T-cell (primary cell): ENCODE data around the gene ROBO1. TPM values are rescaled to one million over a fixed set of nuclear protein-coding genes. Genes with fewer than 3 reads are reported as not detected.

Experiments
- ATAC-seq, 4 experiments: fragments of 200-7000 bp in 3 of 4; fragments of 150-1000 bp in 1 of 4; cut with Tn5 transposase; replicated peaks in 1 of 4; 1 replicate in 3 of 4; 2 replicates in 1 of 4; pipeline ENCODE4 v1.10.0; 2021; ENCODE audit warnings: moderate library complexity in 3 of 4, mild to moderate bottlenecking in 2 of 4, moderate number of reproducible peaks in 1 of 4
- CTCF ChIA-PET, 2 donors: fragments of 300-600 bp; sonication (Branson Sonifier 250); formaldehyde crosslinking; loops; one replicate each; lab custom pipeline; 2022; ENCODE audit warnings: antibody characterized with exemption in 2 of 2; lab: Charles Lee
- POLR2A ChIA-PET, 2 donors: fragments of 300-600 bp; sonication (Branson Sonifier 250); formaldehyde crosslinking; loops; one replicate each; lab custom pipeline; 2022; ENCODE audit warnings: antibody characterized with exemption in 2 of 2; lab: Charles Lee
- DNase-seq, 35 experiments: peaks; one replicate each; pipeline versions ENCODE4 v3.0.0 to v3.0.0-alpha.2; 2013 to 2023
- H3K27ac ChIP-seq: one replicate; pipeline ENCODE4 v1.5.1; 2013; ENCODE audit warnings: low read length
- H3K27me3 ChIP-seq, 2 experiments: replicated peaks in 1 of 2; 1 replicate in 1 of 2; 2 replicates in 1 of 2; pipeline versions ENCODE4 v1.6.1 to v1.7.0; 2013; ENCODE audit warnings: low read length in 1 of 2, mixed read lengths in 1 of 2; ENCODE audit not compliant: control insufficient read depth in 2 of 2, insufficient read depth in 2 of 2; ENCODE audit errors: extremely low read depth in 1 of 2
- H3K36me3 ChIP-seq, 2 donors: 1 replicate in 1 of 2; 2 replicates in 1 of 2; pipeline versions ENCODE4 v1.6.1 to v1.7.0; 2013; ENCODE audit warnings: low read length in 1 of 2; ENCODE audit not compliant: control insufficient read depth in 2 of 2, insufficient read depth in 1 of 2; ENCODE audit errors: extremely low read depth in 1 of 2
- H3K4me1 ChIP-seq, 2 experiments: 1 replicate in 1 of 2; 2 replicates in 1 of 2; pipeline versions ENCODE4 v1.6.1 to v1.7.0; 2013; ENCODE audit warnings: low read length in 2 of 2, mixed read lengths in 1 of 2; ENCODE audit not compliant: insufficient read depth in 2 of 2, control insufficient read depth in 1 of 2; ENCODE audit errors: extremely low read depth in 1 of 2
- H3K4me3 ChIP-seq, 2 donors: 1 replicate in 1 of 2; 2 replicates in 1 of 2; pipeline versions ENCODE4 v1.5.1 to v1.7.0; 2013; ENCODE audit warnings: mild to moderate bottlenecking in 2 of 2, low read length in 1 of 2, moderate library complexity in 1 of 2; ENCODE audit not compliant: control insufficient read depth in 1 of 2; ENCODE audit errors: extremely low read depth in 1 of 2
- H3K9me3 ChIP-seq: 2 replicates; pipeline ENCODE4 v1.7.0; 2013
- H3K27ac Mint-ChIP-seq, 2 donors: one replicate each; pipeline ENCODE4 v1.8.0; 2020 to 2021; ENCODE audit warnings: mild to moderate bottlenecking in 2 of 2, mixed read lengths in 2 of 2
- H3K27me3 Mint-ChIP-seq, 2 donors: one replicate each; pipeline ENCODE4 v1.8.0; 2021 to 2022; ENCODE audit warnings: mixed read lengths in 2 of 2
- H3K36me3 Mint-ChIP-seq: one replicate; pipeline ENCODE4 v1.8.0; 2021; ENCODE audit warnings: mixed read lengths
- H3K4me1 Mint-ChIP-seq, 3 donors: one replicate each; pipeline ENCODE4 v1.8.0; 2020 to 2022; ENCODE audit warnings: mixed read lengths in 3 of 3, mild to moderate bottlenecking in 1 of 3
- H3K4me3 Mint-ChIP-seq, 3 donors: one replicate each; pipeline ENCODE4 v1.8.0; 2020 to 2022; ENCODE audit warnings: mild to moderate bottlenecking in 3 of 3, mixed read lengths in 3 of 3, moderate library complexity in 3 of 3
- H3K9me3 Mint-ChIP-seq, 3 donors: one replicate each; pipeline ENCODE4 v1.8.0; 2020 to 2022; ENCODE audit warnings: mixed read lengths in 3 of 3
- WGBS: methylation state at CpG from one replicate; pipeline ENCODE4 v1.1.5; 2013; ENCODE audit warnings: missing lambda C conversion rate; ENCODE audit not compliant: insufficient coverage; 5-methylcytosine and 5-hydroxymethylcytosine counted together
- total RNA-seq, 35 experiments: library from RNA in 6 of 35; stranded (reverse) in 6 of 35; fragments of 120-200 nt in 1 of 35; gene quantifications; one replicate each; pipeline versions ENCODE4 v1.2.1 to v1.2.4 and lab custom pipeline; 2013 to 2026

Gene ROBO1
- total RNA-seq, 5 donors from 2014 or later (not counting 1 experiment from before 2014, with no cell fraction given): 0.20 to 2.4 (median 1.7) TPM

GRCh38 chr3:79255292-79255691 is 512.5 kb downstream of the ROBO1 start:
- no CpG with 5 or more reads among the region's 5 CpGs for WGBS

DNA sequence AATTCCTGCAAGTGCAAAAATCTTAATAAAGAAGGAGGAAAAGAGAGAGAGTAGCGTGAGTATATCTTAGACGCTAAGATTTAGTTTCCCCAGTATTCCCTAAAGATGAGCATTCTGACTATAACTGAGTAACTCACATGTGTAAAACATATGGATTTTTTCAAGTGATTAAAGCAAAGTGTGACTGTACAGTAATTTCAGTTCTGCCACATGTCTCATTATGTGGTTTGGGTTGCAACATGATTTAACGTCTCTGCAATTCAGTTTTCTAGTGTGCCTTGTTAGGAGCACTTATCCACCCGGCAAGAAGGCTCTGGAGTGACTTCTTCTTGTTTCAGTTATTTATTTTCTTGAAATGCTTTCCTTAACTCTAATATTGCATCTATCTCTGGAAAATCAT is 514.1 kb downstream of the ROBO1 start:
- ChIA-PET POLR2A (no interaction called here), CTCF (no interaction called here)
- Histone ChIP-seq H3K9me3 (no peaks in the 10 kb centered on the region), H3K27me3 (no peaks in the 10 kb centered on the region), H3K36me3 (no peaks in the 10 kb centered on the region), H3K27ac (no peak overlapping the region), H3K4me1 (no peaks in the 10 kb centered on the region), H3K4me3 (no peak overlapping the region)
- H3K4me1 Mint-ChIP-seq: no peaks in the 10 kb centered on the region
- no peaks in the 10 kb centered on the region for H3K27me3 Mint-ChIP-seq
- H3K4me3 Mint-ChIP-seq: no peak overlapping the region
- DNase-seq (no peak), ATAC-seq (no peak)
- no peaks in the 10 kb centered on the region for H3K36me3 Mint-ChIP-seq
- peaks cover 7 to 24% (median 10%) of the 10 kb centered on the region in 3 donors for H3K9me3 Mint-ChIP-seq
- WGBS: no CpG with 5 or more reads among the region's 4 CpGs
- H3K27ac Mint-ChIP-seq: no peak overlapping the region

More at GRCh38 chr3:79255292-79255691, 512.5 kb downstream of the ROBO1 start:
- ChIA-PET CTCF (no interaction called here), POLR2A (no interaction called here)
- ATAC-seq: no peak
- no peaks in the 10 kb centered on the region for H3K27me3 ChIP-seq
- Mint-ChIP-seq H3K36me3 (no peaks in the 10 kb centered on the region), H3K4me3 (no peak overlapping the region), H3K27me3 (no peaks in the 10 kb centered on the region), H3K27ac (no peak overlapping the region), H3K9me3 (peaks cover 2 to 27% (median 3%) of the 10 kb centered on the region in 3 donors), H3K4me1 (no peaks in the 10 kb centered on the region)
- no peaks in the 10 kb centered on the region for H3K4me1 ChIP-seq
- no peak overlapping the region for H3K4me3 ChIP-seq
- DNase-seq: no peak
- H3K36me3 ChIP-seq: no peaks in the 10 kb centered on the region
- no peak overlapping the region for H3K27ac ChIP-seq
- no peaks in the 10 kb centered on the region for H3K9me3 ChIP-seq

- Mint-ChIP-seq H3K4me1 (no peaks in the 10 kb centered on the region), H3K9me3 (peaks cover 7 to 24% (median 10%) of the 10 kb centered on the region in 3 donors), H3K27ac (no peak overlapping the region), H3K36me3 (no peaks in the 10 kb centered on the region), H3K4me3 (no peak overlapping the region), H3K27me3 (no peaks in the 10 kb centered on the region)
- DNase-seq (no peak), ATAC-seq (no peak)
- no peaks in the 10 kb centered on the region for H3K4me1 ChIP-seq
- H3K4me3 ChIP-seq: no peak overlapping the region
- no peaks in the 10 kb centered on the region for H3K36me3 ChIP-seq
- H3K9me3 ChIP-seq: no peaks in the 10 kb centered on the region
- WGBS: no CpG with 5 or more reads among the region's 2 CpGs
- H3K27ac ChIP-seq: no peak overlapping the region
- POLR2A ChIA-PET: no interaction called here
- CTCF ChIA-PET: no interaction called here
- no peaks in the 10 kb centered on the region for H3K27me3 ChIP-seq
These were observed 514.5 kb downstream of the ROBO1 start for GRCh38 chr3:79253271-79253670.

DNA sequence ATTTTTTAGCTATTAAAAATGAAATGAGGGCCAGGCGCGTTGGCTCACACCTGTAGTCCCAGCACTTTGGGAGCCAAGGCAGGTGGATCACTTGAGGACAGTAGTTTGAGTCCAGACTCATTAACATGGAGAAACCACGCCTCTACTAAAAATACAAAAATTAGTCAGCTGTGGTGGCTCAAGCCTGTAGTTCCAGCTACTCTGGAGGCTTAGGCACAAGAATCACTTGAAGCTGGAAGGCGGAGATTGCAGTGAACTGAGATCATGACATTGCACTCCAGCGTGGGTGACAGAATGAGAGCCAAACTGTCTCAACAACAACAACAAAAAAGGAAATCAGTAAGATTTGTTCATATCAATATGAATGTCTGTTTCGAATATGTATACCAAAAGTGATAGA is 517.1 kb downstream of the ROBO1 start:
- ChIA-PET CTCF (no interaction called here), POLR2A (no interaction called here)
- DNase-seq (no peak), ATAC-seq (no peak)
- H3K4me3 Mint-ChIP-seq: no peak overlapping the region
- H3K27me3 ChIP-seq: no peaks in the 10 kb centered on the region
- H3K27ac ChIP-seq: no peak overlapping the region
- no peaks in the 10 kb centered on the region for H3K27me3 Mint-ChIP-seq
- H3K27ac Mint-ChIP-seq: no peak overlapping the region
- WGBS: 74% methylated on average over 2 of the region's 6 CpGs
- no peaks in the 10 kb centered on the region for H3K9me3 ChIP-seq
- H3K36me3 ChIP-seq: no peaks in the 10 kb centered on the region
- H3K4me3 ChIP-seq: no peak overlapping the region
- no peaks in the 10 kb centered on the region for H3K36me3 Mint-ChIP-seq
- H3K4me1 Mint-ChIP-seq: no peaks in the 10 kb centered on the region
- H3K9me3 Mint-ChIP-seq: peaks cover 10 to 24% (median 10%) of the 10 kb centered on the region in 3 donors
- no peaks in the 10 kb centered on the region for H3K4me1 ChIP-seq

DNA sequence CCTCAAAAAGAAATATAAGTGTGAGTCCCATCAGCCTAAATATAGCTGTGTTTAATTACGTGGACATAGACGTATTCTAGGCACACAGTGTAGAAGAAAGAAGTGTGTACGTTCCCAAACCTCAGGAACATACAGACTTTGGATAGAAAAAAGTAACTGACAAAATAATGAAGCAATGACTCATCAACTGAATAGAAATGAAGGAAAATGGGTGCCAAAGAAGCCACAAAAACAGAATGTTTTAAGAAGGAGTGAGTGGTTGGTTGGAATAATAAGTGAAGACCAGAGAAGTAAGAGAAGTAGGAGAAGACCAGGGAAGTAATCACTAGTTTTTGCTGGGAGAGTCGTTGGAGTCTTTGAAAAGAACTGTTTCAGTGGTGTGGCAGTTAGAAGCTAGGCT is 518.1 kb downstream of the ROBO1 start:
- DNase-seq: no peak
- H3K4me1 ChIP-seq: no peaks in the 10 kb centered on the region
- Mint-ChIP-seq H3K27me3 (no peaks in the 10 kb centered on the region), H3K27ac (no peak overlapping the region), H3K36me3 (no peaks in the 10 kb centered on the region), H3K9me3 (peaks cover 10 to 17% (median 10%) of the 10 kb centered on the region in 3 donors), H3K4me3 (no peak overlapping the region), H3K4me1 (no peaks in the 10 kb centered on the region)
- ChIA-PET CTCF (interaction anchor here in 1 of 2 donors (0.6 kb wide), 1 partner anchor 263 kb away, joined by 5 read pairs; no protein-coding TSS in a partner anchor), POLR2A (no interaction called here)
- ATAC-seq: no peak
- no peak overlapping the region for H3K4me3 ChIP-seq
- H3K9me3 ChIP-seq: no peaks in the 10 kb centered on the region
- no peak overlapping the region for H3K27ac ChIP-seq
- H3K36me3 ChIP-seq: no peaks in the 10 kb centered on the region
- no peaks in the 10 kb centered on the region for H3K27me3 ChIP-seq
- WGBS: 52% methylated on average over 3 of the region's 4 CpGs

- Histone ChIP-seq H3K27ac (no peak overlapping the region), H3K9me3 (no peaks in the 10 kb centered on the region), H3K4me1 (no peaks in the 10 kb centered on the region), H3K4me3 (no peak overlapping the region), H3K27me3 (no peaks in the 10 kb centered on the region), H3K36me3 (no peaks in the 10 kb centered on the region)
- DNase-seq (no peak), ATAC-seq (no peak)
- Mint-ChIP-seq H3K9me3 (peaks cover 7 to 17% (median 11%) of the 10 kb centered on the region in 3 donors), H3K27me3 (no peaks in the 10 kb centered on the region), H3K4me3 (no peak overlapping the region), H3K4me1 (no peaks in the 10 kb centered on the region), H3K27ac (no peak overlapping the region), H3K36me3 (no peaks in the 10 kb centered on the region)
- ChIA-PET POLR2A (no interaction called here), CTCF (no interaction called here)
- WGBS: no CpG with 5 or more reads among the region's 1 CpG
These were observed 520.1 kb downstream of the ROBO1 start for GRCh38 chr3:79247725-79248043.
